ENCODE data around the gene TAPT1. TPM values are rescaled to one million over a fixed set of nuclear protein-coding genes. Genes with fewer than 3 reads are reported as not detected.
"Not testable (repeated sequence)": the region's sequence is repeated elsewhere in the genome, so short reads cannot be mapped to it uniquely, and the experiment has no call there.

The TAPT1 gene
- total and polyA plus RNA-seq, 2 donors (not counting 3 experiments of a cell fraction or from before 2014, with no cell fraction given) = 6.9 to 17.5 TPM

GRCh38 chr4:16195209-16195608, 31.1 kb downstream of the TAPT1 start:
- Histone ChIP-seq H4K20me1 (replicated peaks; ENCODE audit: control insufficient read depth, extremely low read depth, insufficient read depth, low read length) (no peaks in the 10 kb centered on the region), H3K9me3 (replicated peaks; ENCODE audit: control insufficient read depth, insufficient read depth, low read length) (no peaks in the 10 kb centered on the region), H3K27ac (ENCODE audit: insufficient read depth, low read depth, low read length) (no peak overlapping the region), H3K4me1 (ENCODE audit: control insufficient read depth, extremely low read depth, insufficient read depth, low read length) (peaks cover 27% of the 10 kb centered on the region), H2AFZ (ENCODE audit: low read depth, low read length) (no peak overlapping the region), H3K27me3 (ENCODE audit: control insufficient read depth in 2 of 2, insufficient read depth in 2 of 2, low read length in 2 of 2) (no peaks in the 10 kb centered on the region), H3K9me1 (replicated peaks; ENCODE audit: control insufficient read depth, extremely low read depth, insufficient read depth, low read length) (no peaks in the 10 kb centered on the region), H3K36me3 (ENCODE audit: control insufficient read depth in 2 of 2, extremely low read depth in 1 of 2, insufficient read depth in 2 of 2, low read length in 2 of 2) (peaks cover 0 to 3% of the 10 kb centered on the region in 2 experiments), H3K4me3 (replicated peaks in 1 of 3; ENCODE audit: insufficient read depth in 1 of 3, low read depth in 1 of 3, low read length in 3 of 3) (no peak overlapping the region), H3K4me2 (ENCODE audit: insufficient read depth, low read length) (no peak overlapping the region), H3K9ac (replicated peaks; ENCODE audit: extremely low read depth, insufficient read depth, low read length) (no peak overlapping the region), H3K79me2 (ENCODE audit: control insufficient read depth, insufficient read depth, low read length) (no peaks in the 10 kb centered on the region)
- POLR2A ChIA-PET = no interaction called here
- DNase-seq (ENCODE audit: low read depth, low spot score) (no peak), FAIRE-seq (no peak)
- dilution Hi-C loops (cut with MboI; ENCODE audit: extremely low pct_ligation_motif_present, low sequenced_read_pairs) = no loop called here
- intact Hi-C loops (cut with micrococcal nuclease) = loop anchor here (10.0 kb wide), 1 partner anchor 720 kb away; no protein-coding TSS in a partner anchor
- BruUV-seq (replicated peaks) = no TSS peak
- CTCF ChIA-PET = interaction anchor here (2.6 to 5.7 kb wide), 3 partner anchors 12 to 69 kb away, joined by 17 to 79 read pairs (median 46); no protein-coding TSS in a partner anchor
- TF ChIP-seq CTCF (IDR thresholded peaks at IDR 0.05; ENCODE audit: extremely low read depth in 1 of 2, insufficient read depth in 1 of 2, low read depth in 1 of 2, low read length in 2 of 2) (no peak), EZH2 (IDR thresholded peaks at IDR 0.05; ENCODE audit: borderline replicate concordance, low read depth, low read length, severe bottlenecking) (no peak), MYC (IDR thresholded peaks at IDR 0.05; ENCODE audit: low read depth, low read length) (no peak), JUN (IDR thresholded peaks at IDR 0.05; ENCODE audit: borderline replicate concordance, insufficient read depth, insufficient read length, low read depth) (no peak), GATA2 (IDR thresholded peaks at IDR 0.05; ENCODE audit: insufficient read depth, insufficient read length, low read depth, low read length) (no peak), POLR2A (IDR thresholded peaks at IDR 0.05; ENCODE audit: low read depth, low read length) (no peak), POLR2AphosphoS5 (IDR thresholded peaks at IDR 0.05; ENCODE audit: insufficient read depth, low read depth, low read length) (no peak), FOS (IDR thresholded peaks at IDR 0.05; ENCODE audit: borderline replicate concordance, insufficient read depth, low read length) (no peak)
- TF ChIP-seq, protein P1, sequence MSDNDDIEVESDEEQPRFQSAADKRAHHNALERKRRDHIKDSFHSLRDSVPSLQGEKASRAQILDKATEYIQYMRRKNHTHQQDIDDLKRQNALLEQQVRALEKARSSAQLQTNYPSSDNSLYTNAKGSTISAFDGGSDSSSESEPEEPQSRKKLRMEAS (IDR thresholded peaks at IDR 0.05; ENCODE audit: insufficient read depth, insufficient read length) = no peak

DNA sequence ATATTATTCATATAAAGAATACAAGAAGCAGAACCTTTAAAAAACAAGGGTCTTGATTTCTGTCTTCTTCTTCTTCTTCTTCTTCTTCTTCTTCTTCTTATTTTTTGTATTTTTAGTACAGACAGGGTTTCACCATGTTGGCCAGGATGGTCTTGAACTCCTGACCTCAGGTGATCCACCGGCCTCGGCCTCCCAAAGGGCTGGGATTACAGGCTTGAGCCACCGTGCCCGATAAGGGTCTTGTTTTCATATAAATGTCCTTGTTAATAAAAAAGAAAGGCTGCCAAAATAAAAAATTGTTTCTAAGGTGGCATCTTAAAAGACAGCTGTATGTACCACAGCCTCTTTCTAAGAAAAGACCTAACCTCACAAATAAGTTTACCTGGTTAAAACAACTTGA, 31.5 kb downstream of the TAPT1 start:
- H3K4me3 ChIP-seq (replicated peaks in 1 of 3; ENCODE audit: insufficient read depth in 1 of 3, low read depth in 1 of 3, low read length in 3 of 3); H3K4me2 ChIP-seq (ENCODE audit: insufficient read depth, low read length); H2AFZ ChIP-seq (ENCODE audit: low read depth, low read length); H3K27ac ChIP-seq (ENCODE audit: insufficient read depth, low read depth, low read length); H3K27me3 ChIP-seq (ENCODE audit: control insufficient read depth in 2 of 2, insufficient read depth in 2 of 2, low read length in 2 of 2); POLR2A ChIA-PET; H3K36me3 ChIP-seq (ENCODE audit: control insufficient read depth in 2 of 2, extremely low read depth in 1 of 2, insufficient read depth in 2 of 2, low read length in 2 of 2); H4K20me1 ChIP-seq (replicated peaks; ENCODE audit: control insufficient read depth, extremely low read depth, insufficient read depth, low read length); H3K79me2 ChIP-seq (ENCODE audit: control insufficient read depth, insufficient read depth, low read length); DNase-seq (ENCODE audit: low read depth, low spot score); H3K9me3 ChIP-seq (replicated peaks; ENCODE audit: control insufficient read depth, insufficient read depth, low read length); dilution Hi-C loops (cut with MboI; ENCODE audit: extremely low pct_ligation_motif_present, low sequenced_read_pairs); BruUV-seq (replicated peaks); FAIRE-seq; H3K9me1 ChIP-seq (replicated peaks; ENCODE audit: control insufficient read depth, extremely low read depth, insufficient read depth, low read length); H3K9ac ChIP-seq (replicated peaks; ENCODE audit: extremely low read depth, insufficient read depth, low read length): not testable (repeated sequence)
- intact Hi-C loops (cut with micrococcal nuclease) = loop anchor here (10.0 kb wide), 1 partner anchor 720 kb away; no protein-coding TSS in a partner anchor
- H3K4me1 ChIP-seq (ENCODE audit: control insufficient read depth, extremely low read depth, insufficient read depth, low read length) = peaks cover 27% of the 10 kb centered on the region
- CTCF ChIA-PET = interaction anchor here (2.6 to 5.7 kb wide), 3 partner anchors 13 to 70 kb away, joined by 17 to 79 read pairs (median 46); no protein-coding TSS in a partner anchor
